GM21723 (cell line): ENCODE results near the gene ADCK1.
A peak's percentile ranks its signal among the peaks of the same experiment; 100 is the strongest.
"Not testable (repeated sequence)": the region's sequence is repeated elsewhere in the genome, so short reads cannot be mapped to it uniquely, and the experiment has no call there.

Experiments
- ATAC-seq: cut with Tn5 transposase; IDR thresholded peaks from one replicate; pipeline ENCODE4 v1.9.1; 2021; ENCODE audit warnings: mild to moderate bottlenecking, moderate library complexity; ENCODE audit not compliant: unreplicated experiment

The ADCK1 gene

GRCh38 chr14:77799863-77800730, at the start of gene ADCK1:
Gene ADCK1 (plus strand): TSS chr14:77800109. CDS start chr14:77818979, 18,870 bp downstream.
- peak; percentile 94 for ATAC-seq

GRCh38 chr14:77752266-77752665, 47.6 kb upstream of the ADCK1 start:
- ATAC-seq, result no peak

- no peak for ATAC-seq
These were observed 47.0 kb upstream of the ADCK1 start for GRCh38 chr14:77752799-77753516.

- peak; percentile 93 for ATAC-seq
These were observed 39.3 kb upstream of the ADCK1 start, which contains the start of gene SNW1 for GRCh38 chr14:77760381-77761204. Gene SNW1 (minus strand): TSS chr14:77761156. CDS start chr14:77761127, 29 bp downstream.

- peak; percentile 34 for ATAC-seq
These were observed 38.5 kb upstream of the ADCK1 start for GRCh38 chr14:77761205-77761931.

GRCh38 chr14:77763316-77763715, 36.6 kb upstream of the ADCK1 start:
- no peak for ATAC-seq

GRCh38 chr14:77763978-77764377, 35.9 kb upstream of the ADCK1 start:
- no peak for ATAC-seq

GRCh38 chr14:77768442-77769069, 31.4 kb upstream of the ADCK1 start:
- not testable (repeated sequence) for ATAC-seq

GRCh38 chr14:77773966-77774365, 25.9 kb upstream of the ADCK1 start:
- not testable (repeated sequence) for ATAC-seq

- peak; percentile 59 for ATAC-seq
These were observed 17.7 kb upstream of the ADCK1 start for GRCh38 chr14:77782202-77782601.

- no peak for ATAC-seq
These were observed 13.8 kb upstream of the ADCK1 start for GRCh38 chr14:77786148-77786547.

GRCh38 chr14:77790566-77791224, 9.2 kb upstream of the ADCK1 start:
- ATAC-seq, result no peak

- ATAC-seq, result no peak
These were observed 8.7 kb upstream of the ADCK1 start for GRCh38 chr14:77791225-77791600.

- not testable (repeated sequence) for ATAC-seq
These were observed 6.7 kb upstream of the ADCK1 start for GRCh38 chr14:77793255-77793654.

GRCh38 chr14:77794357-77794756, 5.6 kb upstream of the ADCK1 start:
- ATAC-seq, result no peak

- ATAC-seq, result not testable (repeated sequence)
These were observed 453 bp upstream of the ADCK1 start for GRCh38 chr14:77799456-77799855.

- no peak for ATAC-seq
These were observed 905 bp downstream of the ADCK1 start for GRCh38 chr14:77800814-77801213.

- ATAC-seq, result no peak
These were observed 4.7 kb downstream of the ADCK1 start for GRCh38 chr14:77804592-77804991.

GRCh38 chr14:77805706-77806105, 5.8 kb downstream of the ADCK1 start:
- no peak for ATAC-seq
